NCI-H2081 treated with DMSO at 0.1 percent for 48 hours (cell line): ENCODE measurements around the gene CNP.
"Not testable (repeated sequence)": the region's sequence is repeated elsewhere in the genome, so short reads cannot be mapped to it uniquely, and the experiment has no call there.

Experiments used
- DNase-seq: peaks from one replicate; lab custom pipeline; 2025; lab: John Stamatoyannopoulos, UW

CNP gene

DNA sequence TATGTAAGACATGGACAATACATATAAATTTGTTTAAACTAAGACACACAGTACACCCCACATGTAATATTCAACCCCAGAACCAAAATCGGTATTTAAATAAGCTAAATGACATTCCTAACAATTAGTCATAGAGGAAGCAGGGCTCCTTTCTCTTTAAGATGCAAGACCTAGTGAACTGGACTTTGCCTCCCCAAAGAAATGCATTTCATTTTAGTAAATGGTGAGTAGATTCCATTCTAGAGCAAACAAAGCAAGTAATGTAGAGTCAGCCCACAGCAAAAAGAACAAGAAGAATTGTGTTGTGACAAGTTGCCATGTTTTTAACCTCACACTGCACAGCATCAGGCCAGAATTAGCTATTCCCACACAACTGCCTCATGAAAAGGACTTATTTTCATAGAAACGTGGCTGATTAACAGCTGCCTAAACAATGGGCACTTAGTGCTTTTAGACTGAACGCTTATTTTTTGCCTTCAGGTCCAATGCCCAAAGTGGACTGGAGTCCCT lies 36.3 kb downstream of the CNP start:
- no peak for DNase-seq

DNA sequence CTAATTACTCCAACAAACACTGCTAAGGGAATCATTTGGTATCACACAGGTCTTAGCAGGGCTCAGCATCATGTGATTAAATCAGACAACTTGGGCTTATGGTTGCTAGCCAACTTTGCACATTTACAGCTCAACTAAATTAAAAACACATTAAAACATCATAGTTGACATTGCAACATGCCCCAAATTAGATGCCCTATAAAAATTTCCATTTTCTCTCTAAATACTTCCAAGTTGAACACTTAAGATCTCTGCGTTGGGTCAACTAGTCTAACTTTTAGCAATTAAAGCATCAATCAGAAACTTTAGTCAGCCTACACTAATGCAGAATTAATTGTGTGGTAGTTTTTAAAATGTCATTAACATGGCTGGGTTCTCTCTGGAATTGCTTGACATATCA lies 38.6 kb downstream of the CNP start:
- no peak for DNase-seq

DNA sequence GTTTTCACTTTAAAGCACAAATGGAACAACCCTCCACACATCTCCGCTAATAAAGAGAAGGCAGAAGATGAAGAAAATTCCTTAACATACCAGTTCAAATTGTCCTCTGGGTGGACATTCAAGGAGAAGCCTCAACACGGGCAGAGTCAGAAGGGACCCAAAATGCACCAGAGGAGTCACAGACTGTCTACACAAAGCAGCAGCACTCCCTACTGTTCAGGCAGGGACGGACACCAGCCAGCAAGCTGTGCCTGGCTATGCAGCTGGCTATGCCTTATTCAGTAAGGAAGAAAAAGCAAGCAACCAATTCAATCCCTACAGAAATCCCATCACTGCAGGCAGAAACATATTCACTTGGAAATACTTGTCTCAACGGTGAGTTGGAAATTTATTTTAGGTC lies 42.6 kb downstream of the CNP start:
- no peak for DNase-seq

DNA sequence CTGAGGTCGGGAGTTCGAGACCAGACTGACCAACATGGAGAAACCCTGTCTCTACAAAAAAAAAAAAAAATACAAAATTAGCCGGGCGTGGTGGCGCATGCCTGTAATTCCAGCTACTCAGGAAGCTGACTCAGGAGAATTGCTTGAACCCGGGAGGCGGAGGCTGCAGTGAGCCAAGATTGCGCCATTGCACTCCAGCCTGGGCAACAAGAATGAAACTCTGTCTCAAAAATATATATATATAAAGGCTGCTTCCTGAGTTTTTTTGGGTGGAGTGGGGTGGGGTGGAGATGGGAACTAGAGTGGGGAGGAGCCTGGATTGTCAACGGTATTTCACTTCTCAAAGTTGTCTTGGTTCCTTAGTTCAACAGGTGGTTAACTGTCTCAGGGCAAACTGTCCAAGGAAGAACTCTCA lies 43.7 kb downstream of the CNP start:
- DNase-seq, result not testable (repeated sequence)

DNA sequence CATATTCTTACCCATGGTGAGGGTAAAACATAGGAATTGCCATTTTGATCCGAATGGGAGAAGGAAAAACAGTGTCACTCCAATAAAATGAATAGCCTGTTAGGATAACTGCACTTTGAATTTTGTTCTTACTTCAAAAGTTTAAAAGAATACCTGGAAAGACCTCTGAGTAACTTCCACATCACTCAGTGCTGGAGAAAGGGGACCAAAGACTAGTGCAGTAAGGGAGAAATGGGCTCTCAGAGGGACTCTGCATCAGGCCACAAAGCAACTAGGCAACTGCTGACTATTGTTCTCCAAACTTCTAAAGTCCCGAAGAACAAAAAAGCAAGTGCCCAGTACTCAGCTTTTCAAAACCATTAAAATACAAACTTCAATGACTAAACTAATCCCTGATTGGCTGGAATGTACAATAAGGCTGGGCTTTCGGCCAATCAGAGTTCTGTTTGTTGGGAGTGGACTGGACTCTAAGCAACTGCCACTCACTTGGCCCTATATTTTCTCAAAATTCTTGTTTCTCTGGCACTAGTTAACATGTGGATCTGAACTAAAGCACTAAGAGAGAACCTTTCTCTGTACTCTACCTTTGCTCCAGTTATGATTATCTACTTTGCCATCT lies 44.4 kb downstream of the CNP start:
- no peak for DNase-seq

DNA sequence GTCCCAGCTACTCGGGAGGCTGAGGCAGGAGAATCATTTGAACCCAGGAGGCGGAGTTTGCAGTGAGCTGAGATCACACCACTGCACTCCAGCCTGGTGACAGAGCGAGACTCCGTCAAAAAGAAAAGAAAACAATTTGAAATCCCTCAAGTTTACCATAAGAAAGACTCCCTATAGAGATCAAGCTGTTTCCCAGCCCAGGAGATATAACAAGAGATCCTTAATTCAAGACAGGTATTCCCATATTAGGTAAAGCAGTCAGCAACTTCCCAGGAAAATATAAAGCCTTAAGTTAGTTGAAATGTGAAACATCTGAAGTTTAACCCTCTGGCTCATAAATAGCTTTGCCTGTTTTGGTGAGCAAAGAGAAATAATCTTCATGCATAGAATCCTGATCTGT lies 45.8 kb downstream of the CNP start:
- not testable (repeated sequence) for DNase-seq

DNA sequence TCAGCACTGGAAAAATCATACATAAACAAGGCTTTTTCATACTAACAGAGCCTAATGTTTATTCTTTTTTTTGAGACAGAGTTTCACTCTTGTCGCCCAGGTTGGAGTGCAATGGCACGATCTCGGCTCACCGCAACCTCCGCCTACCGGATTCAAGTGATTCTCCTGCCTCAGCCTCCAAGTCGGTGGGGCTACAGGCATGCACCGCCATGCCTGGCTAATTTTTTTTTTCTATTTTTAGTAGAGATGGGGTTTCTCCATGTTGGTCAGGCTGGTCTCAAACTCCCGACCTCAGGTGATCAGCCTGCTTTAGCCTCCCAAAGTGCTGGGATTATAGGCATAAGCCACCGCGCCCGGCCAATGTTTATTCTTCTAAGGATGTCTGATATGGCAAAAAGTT lies 47.1 kb downstream of the CNP start:
- not testable (repeated sequence) for DNase-seq

DNA sequence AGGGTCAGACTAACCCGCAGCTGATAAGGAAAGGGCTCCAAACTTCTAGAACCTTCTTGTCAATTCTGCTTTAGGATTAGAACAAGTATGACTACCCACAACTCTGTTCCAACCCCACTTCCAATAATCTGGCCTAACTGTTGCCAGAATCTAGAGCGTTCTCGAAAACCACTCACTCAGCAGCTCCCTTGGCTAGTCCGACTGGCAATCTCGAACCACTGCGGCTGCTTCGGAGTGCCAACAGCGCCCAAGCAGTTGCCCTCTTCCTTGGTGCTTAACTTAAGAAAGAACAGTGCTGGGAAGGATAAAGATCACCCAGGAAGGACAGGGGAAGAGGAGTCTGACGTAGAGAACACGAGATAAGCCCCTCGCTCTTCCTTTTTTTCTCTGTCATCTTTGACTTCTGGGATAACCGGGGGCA lies 49.8 kb downstream of the CNP start:
- no peak for DNase-seq

DNA sequence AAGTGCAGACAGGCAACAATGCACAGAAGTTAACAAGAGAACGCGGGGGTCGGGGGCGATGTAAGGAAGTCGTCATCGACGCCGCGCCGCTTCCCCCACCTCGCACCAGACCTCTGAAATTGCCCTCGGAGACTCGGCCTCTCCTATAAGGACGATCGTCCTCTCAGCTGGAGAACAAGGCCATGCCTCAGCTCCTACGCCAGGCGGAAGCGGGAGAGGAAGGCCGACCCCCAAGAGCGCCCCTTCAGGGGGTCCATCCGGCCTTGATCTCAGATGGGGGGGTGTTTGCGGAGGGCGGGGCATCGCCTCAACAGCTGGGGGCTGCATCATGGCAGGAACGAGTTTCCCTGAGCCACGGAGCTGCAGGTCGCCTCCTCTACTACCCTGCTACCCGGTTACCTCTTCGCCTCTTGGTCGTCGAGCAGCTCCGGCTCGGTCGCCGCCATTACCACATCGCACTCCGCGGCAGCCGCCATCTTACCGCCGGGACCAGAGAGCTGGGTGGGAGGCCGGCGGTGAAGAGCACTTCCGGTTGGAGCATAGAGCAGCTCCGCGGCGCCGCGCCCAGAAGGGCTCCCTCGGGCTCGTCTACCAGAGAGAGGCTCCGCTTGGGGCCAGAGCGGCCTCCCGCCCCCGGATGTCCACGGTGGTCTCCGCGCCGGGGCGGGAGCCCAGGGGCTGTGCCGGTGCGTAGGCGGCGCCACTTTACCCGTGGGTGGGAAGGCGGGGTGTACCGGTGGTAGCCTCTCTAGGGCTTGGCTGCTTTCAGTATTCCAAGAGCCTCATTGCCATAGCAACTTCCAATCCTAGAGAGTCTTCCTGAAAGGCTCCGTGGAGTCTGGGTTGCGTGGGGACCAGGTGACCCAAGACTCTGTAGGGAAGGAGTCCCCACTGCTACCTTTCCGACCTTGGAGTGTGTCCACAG lies 50.6 kb downstream of the CNP start, which contains the start of gene DNAJC7:
TSS of gene DNAJC7 (minus strand) at position 499 of the 925 bp plus-strand sequence. CDS start at position 476, 23 bp downstream.
- peak; percentile 92 for DNase-seq

DNA sequence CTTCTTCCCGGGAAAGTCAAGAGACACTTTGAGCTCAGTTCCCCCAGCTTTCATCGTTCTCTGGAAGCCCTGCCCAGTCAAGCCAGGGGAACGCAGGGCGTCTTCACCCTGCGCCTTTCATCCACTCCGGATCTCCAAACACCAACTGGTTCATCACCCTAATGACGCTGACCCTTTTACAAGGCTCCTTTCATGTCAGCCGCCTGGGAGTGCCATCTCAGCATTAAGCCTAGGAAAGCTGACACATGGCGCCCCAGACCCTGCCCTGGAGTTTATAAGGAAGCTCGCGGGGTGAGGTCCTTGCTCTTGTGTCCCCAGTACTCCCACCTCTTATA lies 51.2 kb downstream of the CNP start:
- no peak for DNase-seq

DNA sequence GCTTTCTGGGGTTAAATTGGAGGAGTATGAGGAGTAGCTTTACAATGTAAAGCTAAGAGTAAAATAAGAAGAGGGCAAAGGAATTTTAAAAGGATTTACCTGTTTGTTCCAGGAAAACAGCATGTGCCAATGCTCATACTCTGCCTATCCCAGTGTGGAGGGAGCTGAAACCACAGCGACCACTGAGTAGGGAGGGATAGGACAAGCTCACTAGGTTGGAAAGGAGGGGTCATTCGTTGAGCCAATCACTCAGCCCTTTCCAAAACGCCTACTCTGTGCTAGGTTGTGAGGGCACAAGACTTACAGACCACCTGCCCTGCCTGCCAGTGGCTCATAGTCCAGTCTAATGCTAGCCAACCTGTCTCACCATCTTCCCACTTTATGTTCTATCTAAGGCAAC lies 51.7 kb downstream of the CNP start:
- DNase-seq, result no peak

DNA sequence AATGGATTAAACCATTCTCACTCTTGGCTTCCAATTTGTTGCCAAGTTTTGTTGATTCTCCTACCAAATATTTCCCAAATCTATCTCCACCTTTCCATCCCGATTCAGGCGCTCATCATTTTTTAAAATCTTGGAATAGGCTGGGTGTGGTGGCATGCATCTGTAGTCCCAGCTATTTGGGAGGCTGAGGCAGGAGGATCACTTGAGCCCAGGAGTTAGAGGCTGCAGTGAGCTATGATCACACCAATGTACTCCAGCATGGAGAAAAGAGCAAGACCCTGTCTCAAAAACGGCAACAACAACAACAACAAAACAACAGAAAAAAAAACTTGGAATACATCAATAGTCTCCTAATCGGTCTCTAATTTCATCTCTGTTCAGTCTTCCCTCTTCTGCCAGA lies 52.4 kb downstream of the CNP start:
- no peak for DNase-seq

DNA sequence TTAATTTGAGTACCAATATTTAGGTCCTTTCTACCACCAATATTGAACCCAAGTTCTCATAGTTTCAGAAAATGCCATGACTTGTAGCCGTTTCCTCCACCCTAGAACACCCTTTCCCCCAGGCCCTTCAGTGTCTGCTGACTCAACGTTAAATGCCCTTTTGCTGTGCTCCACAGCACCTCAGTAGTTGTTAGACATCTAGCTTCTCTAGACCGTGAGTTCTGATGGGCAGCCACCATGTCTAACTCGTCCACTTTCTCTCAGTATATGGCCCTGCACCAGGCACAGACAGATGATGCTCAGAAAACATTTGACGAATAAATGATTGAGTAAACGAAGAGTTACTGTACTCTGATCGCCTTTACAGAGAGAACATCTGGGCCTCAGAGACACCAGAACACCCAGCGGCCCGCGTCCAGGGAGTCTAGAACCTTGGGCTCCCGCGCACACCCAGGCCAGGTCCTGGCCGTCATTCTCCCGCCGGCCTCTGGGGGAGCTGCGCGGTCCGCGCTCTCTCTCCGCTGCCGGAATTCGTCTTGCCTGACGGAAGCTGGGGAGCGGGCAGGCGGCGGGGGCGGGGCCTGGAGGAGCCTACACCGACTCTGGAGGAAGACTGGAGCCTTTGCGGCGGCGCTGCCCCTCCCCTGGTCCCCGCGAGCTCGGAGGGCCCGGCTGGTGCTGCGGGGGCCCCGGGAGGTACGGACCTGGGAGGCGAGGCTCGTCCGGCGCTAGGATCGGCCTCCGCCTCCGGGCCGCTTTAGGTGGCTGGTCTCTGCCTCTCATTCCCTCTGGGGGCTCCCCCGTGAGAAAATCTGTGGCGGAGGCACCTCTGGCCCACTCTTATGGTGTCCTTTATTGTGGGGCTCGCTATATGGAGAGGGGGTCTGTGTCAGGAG lies 53.2 kb downstream of the CNP start, which contains the start of gene NKIRAS2:
TSS of gene NKIRAS2 (plus strand) at position 582 of the 896 bp plus-strand sequence. CDS start 1,488 bp downstream, outside the sequence.
- peak; percentile 54 for DNase-seq

DNA sequence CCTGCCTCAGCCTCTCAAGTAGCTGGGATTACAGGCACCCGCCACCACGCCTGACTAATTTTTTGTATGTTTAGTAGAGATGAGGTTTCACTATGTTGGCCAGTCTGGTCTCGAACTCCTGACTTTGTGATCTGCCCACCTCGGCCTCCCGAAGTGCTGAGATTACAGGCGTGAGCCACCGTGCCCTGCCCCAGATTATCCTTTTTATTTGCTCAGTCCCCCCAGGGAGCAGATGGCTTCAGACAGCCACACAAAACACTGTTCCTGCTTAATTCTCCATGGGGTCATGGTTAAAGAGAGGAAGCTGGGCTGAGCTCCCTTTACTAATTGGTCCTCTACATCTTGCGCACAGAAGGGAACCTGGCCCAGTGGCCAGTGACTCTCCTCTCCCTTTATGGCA lies 54.2 kb downstream of the CNP start:
- DNase-seq, result not testable (repeated sequence)

DNA sequence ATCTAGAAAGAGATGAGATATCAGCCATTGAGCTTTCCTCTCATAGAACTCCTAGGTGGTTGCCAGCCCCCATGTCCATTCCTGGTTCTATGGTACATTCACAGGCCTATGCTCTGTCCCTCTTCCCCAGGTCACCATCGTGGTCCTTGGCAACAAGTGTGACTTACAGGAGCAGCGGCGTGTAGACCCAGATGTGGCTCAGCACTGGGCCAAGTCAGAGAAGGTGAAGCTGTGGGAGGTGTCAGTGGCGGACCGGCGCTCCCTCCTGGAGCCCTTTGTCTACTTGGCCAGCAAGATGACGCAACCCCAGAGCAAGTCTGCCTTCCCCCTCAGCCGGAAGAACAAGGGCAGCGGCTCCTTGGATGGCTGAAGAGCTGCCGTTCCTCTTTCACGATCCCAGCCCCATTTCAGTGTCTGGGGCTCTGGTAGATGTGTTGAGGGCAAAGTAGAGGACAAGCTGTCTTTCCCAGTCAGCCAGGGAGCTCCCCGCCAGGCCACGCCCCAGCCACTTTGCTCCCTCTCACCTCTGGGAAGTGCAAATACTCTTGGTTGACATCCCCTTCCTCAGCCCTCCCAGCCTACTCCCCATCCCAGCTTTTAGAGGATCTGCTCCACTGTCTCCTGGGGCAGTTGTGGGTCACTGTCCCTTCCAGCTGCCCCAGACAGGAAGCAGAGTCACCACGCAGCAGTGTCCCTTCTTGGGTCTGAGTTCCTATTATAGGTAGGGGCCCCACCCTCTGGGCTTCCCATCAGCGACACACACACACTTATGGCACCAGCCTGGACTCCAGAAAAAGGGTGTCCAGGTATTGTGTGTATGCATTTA lies 57.1 kb downstream of the CNP start:
- DNase-seq, result no peak

DNA sequence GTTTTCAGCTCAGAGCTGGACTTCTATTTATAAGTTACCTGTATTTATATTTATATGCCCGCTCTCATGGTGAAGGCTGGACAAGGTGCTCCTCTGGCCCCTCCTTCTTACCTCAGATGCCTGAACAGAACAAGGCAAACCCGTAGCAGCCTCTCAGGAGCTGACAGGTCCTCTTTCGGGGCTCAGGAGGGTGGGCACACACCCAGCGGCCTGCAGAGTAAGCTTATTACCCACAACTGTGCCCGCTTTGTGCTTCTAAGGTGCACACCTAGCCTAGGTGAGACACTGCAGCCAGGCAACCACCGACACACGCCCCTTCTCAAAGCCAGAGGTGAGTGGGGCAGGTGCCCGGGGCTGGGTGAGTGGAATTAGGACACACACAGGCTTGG lies 58.6 kb downstream of the CNP start:
- DNase-seq, result no peak

DNA sequence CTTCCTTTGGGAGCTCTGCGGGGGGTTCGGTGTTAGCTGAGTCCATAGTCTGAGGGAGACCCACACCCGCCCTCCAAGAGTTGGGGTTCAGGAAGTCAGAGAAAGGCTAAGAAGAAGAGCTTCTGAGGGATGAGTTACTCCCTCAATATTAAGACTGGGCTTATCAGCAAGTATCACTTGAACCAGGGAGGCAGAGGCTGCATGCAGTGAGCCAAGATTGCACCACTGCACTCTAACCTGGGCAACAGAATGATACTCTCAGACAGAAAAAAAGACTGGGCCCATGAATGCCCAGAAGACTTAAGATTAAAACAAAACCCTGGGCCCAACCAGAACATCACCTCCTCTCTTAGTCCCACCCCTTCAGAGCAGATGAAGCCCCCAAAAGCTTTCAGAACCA lies 59.3 kb downstream of the CNP start:
- no peak for DNase-seq

DNA sequence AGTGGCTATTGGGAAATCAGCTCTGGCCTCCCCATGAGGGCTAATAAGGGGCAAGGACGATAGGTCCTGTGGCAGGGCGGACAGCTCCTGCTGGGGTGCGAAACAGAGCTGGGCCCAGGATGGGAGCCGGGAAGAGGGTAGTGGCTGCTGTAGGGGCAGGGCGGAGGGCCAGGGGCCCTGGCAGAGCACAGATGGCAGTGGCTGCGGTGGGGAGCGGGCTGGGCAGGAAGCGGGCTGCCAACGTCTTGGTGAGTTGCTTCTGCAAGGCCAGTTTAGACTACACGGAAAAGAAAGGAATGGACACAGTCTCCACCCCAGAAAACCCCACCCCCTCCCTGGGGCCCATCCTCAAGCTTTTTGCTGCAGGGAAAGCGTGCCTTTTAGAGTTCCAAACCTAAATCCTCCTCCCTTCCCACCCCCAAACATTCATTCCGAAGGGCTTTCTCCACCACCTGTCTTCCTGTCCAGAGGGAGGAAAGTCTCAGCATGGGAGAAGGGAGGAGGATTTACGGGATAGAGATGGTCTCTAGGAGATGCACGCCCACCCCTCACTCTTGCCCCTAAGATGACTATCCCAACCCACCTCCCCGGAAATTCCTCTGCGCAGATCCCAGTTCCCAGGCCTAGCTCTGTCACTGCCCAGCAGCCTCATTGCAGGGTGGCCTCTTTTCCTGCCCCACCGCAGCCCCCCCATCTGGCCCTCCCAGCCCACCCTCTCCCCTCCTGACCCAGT lies 60.4 kb downstream of the CNP start:
- no peak for DNase-seq
